ENCODE results near the gene STXBP6. TPM values are rescaled to one million over a fixed set of nuclear protein-coding genes. Genes with fewer than 3 reads are reported as not detected.
A peak's percentile ranks its signal among the peaks of the same experiment; 100 is the strongest.
"Not testable (repeated sequence)": the region's sequence is repeated elsewhere in the genome, so short reads cannot be mapped to it uniquely, and the experiment has no call there.

The STXBP6 gene
- total RNA-seq, 1 experiment from 2014 or later, result 12.6 TPM

DNA sequence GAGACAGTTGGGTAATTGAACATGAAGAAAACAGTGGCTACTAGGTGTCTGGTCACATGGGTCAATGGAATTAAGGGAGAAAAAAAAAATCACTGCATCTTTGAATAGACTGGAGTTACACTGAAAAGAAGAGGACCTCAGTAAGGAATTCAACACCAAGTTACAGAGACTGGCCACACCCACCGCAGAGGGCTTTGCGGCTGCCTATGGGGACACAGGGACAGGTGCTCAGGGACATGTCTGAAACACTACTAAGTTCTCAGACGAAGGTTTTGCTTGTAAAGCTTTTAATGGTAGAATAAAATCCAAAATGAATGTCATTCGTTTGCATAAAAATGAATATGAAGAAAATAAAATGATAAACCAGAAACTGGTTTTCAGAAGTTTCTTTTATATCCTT is 93.8 kb downstream of the STXBP6 start:
- DNase-seq (ENCODE audit: low spot score), result no peak

DNA sequence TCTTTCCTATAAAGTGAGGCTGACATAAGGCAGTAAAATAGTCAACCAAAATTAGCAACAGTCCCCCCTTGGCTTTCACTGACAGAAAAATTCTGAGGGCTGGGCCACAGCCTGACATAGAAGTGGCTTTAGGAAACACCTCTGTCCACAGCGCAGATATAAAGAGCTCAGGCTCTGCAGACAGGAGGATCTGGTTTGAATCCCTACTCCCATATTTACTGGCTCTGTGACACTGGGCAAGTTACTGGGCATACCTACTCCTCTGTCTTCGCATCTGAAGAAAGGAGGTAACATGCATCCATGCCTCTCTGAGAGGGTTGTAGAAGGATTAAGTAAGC is 95.3 kb downstream of the STXBP6 start:
- no peak for DNase-seq (ENCODE audit: low spot score)

DNA sequence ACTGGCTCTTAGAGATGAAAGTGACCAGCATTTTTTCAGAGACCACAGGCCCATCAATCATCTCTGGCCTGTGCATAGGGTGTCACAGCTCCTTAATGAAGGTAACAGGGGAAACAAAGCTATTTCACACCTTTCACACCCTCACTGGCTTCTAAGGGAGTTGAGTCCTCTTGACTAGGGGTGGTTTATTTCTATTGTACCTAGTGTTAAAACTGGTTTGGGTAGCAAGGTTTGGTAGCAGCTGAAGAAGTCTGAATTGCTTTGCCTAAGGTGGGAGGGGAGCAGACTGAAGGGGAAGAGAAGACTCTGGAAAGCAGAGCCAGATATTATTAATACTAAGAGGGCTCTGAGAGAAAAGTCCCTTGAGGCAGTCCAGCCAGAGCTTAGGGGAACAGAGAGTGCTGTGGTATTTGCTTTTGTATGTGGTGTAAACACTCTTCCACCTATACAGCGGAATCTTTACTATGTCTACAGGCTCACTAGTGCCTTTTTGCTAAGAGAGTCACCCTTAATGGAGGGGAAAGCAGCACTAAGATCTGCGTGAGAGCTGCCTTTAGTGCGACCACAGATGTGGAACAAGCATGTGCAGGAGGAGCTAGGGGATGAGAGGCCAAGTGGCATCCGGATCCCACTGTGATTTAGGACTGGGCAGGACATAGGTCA is 95.8 kb downstream of the STXBP6 start:
- DNase-seq (ENCODE audit: low spot score), result no peak

DNA sequence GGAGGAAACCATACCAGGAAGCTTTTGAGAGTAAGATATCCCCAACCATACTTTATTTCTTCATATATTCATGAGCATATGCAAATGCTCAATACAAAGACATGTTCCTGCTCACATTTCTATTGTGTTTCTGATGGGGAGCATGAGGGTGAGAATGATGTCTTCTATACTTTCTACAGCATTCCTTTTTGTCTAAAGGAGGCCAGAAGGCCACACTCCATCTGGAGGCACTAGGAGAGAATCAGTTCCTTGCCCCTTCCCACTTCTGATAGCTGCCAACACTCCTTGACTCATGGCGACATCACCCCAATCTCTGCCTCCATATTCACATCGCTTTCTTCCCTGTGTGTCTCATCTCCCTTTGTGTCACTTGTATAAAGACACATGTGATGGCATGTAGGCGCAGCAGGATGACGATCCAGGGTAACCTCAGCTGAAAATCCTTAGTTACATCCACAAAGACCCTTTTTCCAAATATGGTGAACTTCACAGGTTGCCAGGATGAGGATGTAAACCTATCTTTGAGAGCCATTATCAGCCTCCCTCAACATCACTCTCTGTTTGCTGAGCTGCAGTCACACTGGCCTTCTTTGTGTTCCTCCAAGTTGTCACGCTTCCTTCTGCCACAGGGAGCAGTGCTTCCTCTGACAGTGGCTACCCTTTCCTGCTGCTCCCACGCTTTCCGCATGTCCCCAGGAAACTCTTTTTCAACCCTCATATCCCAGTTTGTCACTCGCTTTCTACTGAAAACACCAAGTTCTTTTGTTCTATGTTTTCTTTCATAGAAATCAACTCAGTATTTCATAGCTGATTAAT is 96.9 kb downstream of the STXBP6 start:
- peak; percentile 35 for DNase-seq (ENCODE audit: low spot score)

GRCh38 chr14:24948261-24948847 is 101.6 kb downstream of the STXBP6 start:
- DNase-seq (ENCODE audit: low spot score), result no peak

- no peak for DNase-seq (ENCODE audit: low spot score)
Observed at GRCh38 chr14:24947131-24947530, 102.8 kb downstream of the STXBP6 start.

DNA sequence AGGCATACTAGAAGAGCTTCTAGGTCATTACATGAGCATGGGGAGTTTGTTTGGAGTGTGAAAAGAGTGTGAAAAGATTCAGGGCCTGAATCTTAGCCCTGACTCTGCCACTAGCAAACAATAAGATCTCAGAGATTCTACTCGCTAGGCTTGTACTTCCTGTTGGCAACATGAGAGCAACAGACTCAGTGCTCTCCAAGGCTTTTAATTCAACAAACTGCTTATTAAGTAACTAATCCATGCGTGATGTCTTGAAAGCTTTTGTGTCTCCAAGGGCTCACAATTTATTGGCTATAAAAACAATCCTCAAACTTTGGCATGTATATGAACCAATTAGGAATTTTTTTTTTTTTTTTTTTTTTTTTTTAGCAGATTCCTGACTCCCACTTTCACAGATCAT is 105.1 kb downstream of the STXBP6 start:
- DNase-seq (ENCODE audit: low spot score), result peak; percentile 3

- DNase-seq (ENCODE audit: low spot score), result no peak
Observed at GRCh38 chr14:24943024-24943423, 106.9 kb downstream of the STXBP6 start.

GRCh38 chr14:24941719-24942118 is 108.2 kb downstream of the STXBP6 start:
- peak; percentile 29 for DNase-seq (ENCODE audit: low spot score)

DNA sequence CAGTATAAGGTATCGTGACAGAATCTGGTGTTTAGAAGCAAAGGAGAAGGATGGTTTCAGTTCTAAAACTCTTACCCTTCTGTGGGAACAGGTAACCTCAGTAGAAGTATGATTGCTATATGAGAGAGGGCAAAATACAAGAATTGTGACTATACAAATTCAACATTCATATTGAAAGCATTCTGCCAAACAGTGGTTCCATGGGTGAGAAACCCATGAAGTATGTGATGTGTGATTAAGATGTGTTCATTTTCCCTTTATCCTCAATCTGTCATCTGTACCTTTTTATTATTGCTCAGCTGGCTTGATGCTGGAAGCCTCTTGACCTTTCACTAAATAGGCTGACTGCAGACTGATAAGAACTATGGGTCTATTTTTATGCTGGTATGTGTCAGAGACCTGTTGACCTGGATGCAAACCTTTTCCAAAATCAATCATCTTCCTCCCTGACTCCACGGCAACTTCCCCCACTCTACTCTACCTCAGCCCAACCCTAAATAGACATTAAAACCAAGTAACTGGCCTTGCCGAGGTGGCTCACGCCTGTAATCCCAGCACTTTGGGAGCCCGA is 109.6 kb downstream of the STXBP6 start:
- no peak for DNase-seq (ENCODE audit: low spot score)

GRCh38 chr14:24938593-24938992 is 111.4 kb downstream of the STXBP6 start:
- no peak for DNase-seq (ENCODE audit: low spot score)

DNA sequence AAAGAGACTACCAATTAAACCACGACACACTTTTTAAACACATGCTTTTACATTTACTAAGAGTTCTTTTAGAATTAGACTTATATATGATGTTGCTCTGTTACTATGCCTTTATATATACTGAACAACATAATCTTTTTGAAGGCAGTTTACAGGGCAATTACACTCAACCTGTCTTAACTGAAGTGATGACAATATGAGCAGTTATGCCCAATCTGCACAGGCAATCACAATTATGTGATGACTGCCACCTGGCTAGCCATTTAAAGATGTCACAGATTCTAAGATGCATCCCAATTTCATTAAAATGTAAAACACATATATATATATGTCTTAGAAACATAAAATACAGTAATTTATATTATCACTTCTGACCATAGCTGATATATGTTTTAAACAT is 112.6 kb downstream of the STXBP6 start:
- DNase-seq (ENCODE audit: low spot score), result no peak

- not testable (repeated sequence) for DNase-seq (ENCODE audit: low spot score)
Observed at GRCh38 chr14:24936773-24937172, 113.2 kb downstream of the STXBP6 start.

DNA sequence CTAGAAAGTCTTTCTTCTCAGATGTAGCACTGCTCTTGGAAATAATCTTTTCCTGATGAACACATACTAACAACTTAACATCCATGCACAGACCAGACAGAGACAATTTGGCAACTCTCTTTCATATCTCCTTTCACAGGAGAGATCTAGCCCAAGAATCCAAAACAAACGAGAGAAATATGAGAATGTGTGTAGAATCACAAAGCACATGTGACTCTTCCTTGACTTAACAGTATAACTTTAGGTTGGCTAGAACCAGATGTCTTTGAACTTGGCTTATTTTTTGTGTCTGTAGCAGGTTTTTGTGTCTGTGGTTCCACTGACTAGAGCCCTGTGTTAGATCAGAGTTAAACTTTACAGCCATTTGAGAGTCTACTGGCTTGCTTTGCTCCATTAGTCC is 114.2 kb downstream of the STXBP6 start:
- DNase-seq (ENCODE audit: low spot score), result no peak

DNA sequence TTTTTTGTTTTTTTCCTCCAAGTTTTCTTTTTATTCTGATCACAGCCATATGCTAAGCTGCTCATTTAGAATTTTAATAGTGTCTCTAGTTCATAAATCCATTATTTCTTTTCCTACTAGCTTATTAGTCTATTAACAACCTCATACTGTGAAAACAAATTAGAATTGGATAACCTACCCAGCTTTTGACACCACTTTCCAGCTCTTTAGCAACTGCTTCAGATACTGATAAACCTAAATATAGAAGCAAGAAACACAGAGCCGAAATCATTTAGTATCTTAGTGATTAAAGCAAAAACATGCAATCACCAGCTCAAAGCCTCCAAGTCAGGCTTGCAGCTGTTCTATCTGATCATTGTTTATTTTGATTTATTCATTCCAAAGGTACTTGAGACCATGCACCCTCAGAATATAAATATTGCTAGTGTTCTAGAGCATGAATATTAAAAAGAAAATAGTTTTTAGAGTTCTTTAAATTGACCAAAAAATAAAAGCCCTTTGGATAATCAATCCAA is 121.5 kb downstream of the STXBP6 start:
- DNase-seq (ENCODE audit: low spot score), result no peak

DNA sequence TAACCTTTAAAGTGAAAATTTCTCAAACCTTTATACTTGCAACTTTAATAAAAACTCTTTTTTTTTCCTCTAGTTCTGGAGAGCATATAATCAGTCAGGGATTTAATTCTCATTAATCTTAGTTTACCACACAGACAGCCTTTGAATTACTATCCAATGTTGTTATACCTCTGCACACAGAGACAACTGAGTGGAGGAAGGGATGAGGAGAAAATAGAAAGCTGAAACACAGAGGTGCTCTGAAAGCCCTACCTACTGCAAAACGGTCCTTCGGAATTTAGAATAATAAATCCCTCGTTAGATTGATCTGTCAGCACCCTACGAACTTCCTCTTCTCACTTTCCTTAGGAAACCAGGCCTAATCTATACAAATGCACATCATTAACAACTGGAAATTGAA is 122.1 kb downstream of the STXBP6 start:
- no peak for DNase-seq (ENCODE audit: low spot score)

- no peak for DNase-seq (ENCODE audit: low spot score)
Observed at GRCh38 chr14:24925771-24926374, 124.1 kb downstream of the STXBP6 start.

GRCh38 chr14:24924544-24924943 is 125.4 kb downstream of the STXBP6 start:
- no peak for DNase-seq (ENCODE audit: low spot score)

GRCh38 chr14:24921903-24922302 is 128.0 kb downstream of the STXBP6 start:
- no peak for DNase-seq (ENCODE audit: low spot score)

DNA sequence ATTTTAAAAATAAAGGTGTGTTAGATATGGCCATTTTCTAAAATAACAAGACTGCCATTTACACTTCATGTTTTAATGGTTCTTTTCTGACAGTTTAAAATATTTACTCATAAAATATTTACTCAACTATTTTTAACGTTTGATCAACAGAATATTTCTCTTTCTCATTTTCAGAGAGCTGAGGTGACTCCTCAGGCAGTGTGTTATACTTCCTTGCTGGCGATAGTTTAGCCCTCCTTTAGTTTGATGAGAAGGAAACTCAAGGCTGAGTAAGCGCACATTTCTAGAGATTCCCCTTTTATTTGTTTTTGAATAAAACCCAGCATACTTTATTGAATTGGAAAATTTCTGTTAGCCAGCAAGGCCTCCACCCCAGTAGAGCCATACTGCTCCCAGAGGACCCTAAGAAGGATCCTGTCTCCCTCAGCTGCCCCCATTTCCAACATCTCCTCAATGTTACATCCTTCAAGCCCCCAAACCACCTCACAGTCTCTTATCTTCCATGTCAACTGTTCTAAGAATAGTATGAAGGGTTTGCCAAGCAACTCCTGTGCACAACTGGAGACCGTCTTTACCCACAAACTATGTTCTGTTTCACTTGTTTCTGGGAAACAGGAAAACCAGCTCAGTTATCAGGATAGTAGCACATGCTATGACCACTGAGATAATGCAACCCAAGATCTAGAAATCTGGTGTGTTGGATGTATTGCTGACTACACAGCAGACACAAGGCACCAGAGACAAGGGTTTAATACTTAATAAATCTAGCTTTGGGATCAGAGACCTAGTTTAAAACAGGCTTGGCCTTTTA is 129.5 kb downstream of the STXBP6 start:
- DNase-seq (ENCODE audit: low spot score), result no peak

DNA sequence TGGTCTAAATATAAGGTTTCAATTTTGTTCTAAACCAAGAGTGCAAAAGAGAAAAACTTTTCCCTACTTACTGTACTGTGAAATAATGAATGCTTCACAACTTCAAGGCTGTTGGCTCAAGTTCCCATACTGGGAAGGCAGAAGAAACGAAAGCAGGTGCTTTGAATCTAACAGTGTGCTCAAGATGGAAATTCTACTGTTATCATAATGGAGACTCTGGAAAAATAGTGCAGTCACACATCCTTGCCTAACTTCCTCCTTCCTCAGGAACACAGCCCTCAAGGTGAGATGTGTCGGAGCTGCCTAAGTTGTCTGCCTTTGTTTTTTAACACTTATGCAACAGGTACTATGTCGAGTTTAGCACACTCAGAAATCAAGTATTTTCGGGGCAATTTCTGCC is 131.1 kb downstream of the STXBP6 start:
- DNase-seq (ENCODE audit: low spot score), result no peak
